ENCODE data around the gene PPP2R2C. TPM values are rescaled to one million over a fixed set of nuclear protein-coding genes. Genes with fewer than 3 reads are reported as not detected.

Gene PPP2R2C
- total RNA-seq, 1 donor = under 0.01 TPM

- Histone ChIP-seq H3K36me3 (ENCODE audit: insufficient read depth, low read length) (peaks cover 14% of the 10 kb centered on the region), H3K4me1 (ENCODE audit: insufficient read depth, low read length) (peaks cover 6% of the 10 kb centered on the region), H3K4me2 (ENCODE audit: insufficient read depth, low read length) (no peak overlapping the region), H3K9me3 (ENCODE audit: low read depth, low read length) (no peaks in the 10 kb centered on the region), H3K27me3 (ENCODE audit: insufficient read depth, low read length) (no peaks in the 10 kb centered on the region), H4K20me1 (ENCODE audit: insufficient read depth, low read length) (peaks cover 16% of the 10 kb centered on the region), H3K27ac (ENCODE audit: low read depth, low read length) (no peak overlapping the region), H3K79me2 (ENCODE audit: insufficient read depth, low read length) (no peaks in the 10 kb centered on the region), H2AFZ (ENCODE audit: low read length) (no peak overlapping the region), H3K4me3 (ENCODE audit: insufficient read depth, low read length) (no peak overlapping the region)
- TF ChIP-seq CTCF (IDR thresholded peaks at IDR 0.05; ENCODE audit: extremely low read depth, low read depth, low read length) = no peak
- DNase-seq (ENCODE audit: insufficient read length, low spot score, missing footprints) = no peak
Observed at GRCh38 chr4:6287017-6287788, 185.2 kb downstream of the PPP2R2C start.

- H3K4me3 ChIP-seq (ENCODE audit: insufficient read depth, low read length) = no peak overlapping the region
- peaks cover 3% of the 10 kb centered on the region for H3K36me3 ChIP-seq (ENCODE audit: insufficient read depth, low read length)
- no peak overlapping the region for H3K27ac ChIP-seq (ENCODE audit: low read depth, low read length)
- no peaks in the 10 kb centered on the region for H3K9me3 ChIP-seq (ENCODE audit: low read depth, low read length)
- H3K4me1 ChIP-seq (ENCODE audit: insufficient read depth, low read length) = peaks cover 16% of the 10 kb centered on the region
- no peaks in the 10 kb centered on the region for H3K27me3 ChIP-seq (ENCODE audit: insufficient read depth, low read length)
- peaks cover 51% of the 10 kb centered on the region for H4K20me1 ChIP-seq (ENCODE audit: insufficient read depth, low read length)
- no peak overlapping the region for H2AFZ ChIP-seq (ENCODE audit: low read length)
- H3K4me2 ChIP-seq (ENCODE audit: insufficient read depth, low read length) = no peak overlapping the region
- DNase-seq (ENCODE audit: insufficient read length, low spot score, missing footprints) = no peak
- TF ChIP-seq CTCF (IDR thresholded peaks at IDR 0.05; ENCODE audit: extremely low read depth, low read depth, low read length) = no peak
- no peaks in the 10 kb centered on the region for H3K79me2 ChIP-seq (ENCODE audit: insufficient read depth, low read length)
Observed at GRCh38 chr4:6283282-6283681, 189.1 kb downstream of the PPP2R2C start.

- Histone ChIP-seq H4K20me1 (ENCODE audit: insufficient read depth, low read length) (peaks cover 59% of the 10 kb centered on the region), H3K79me2 (ENCODE audit: insufficient read depth, low read length) (no peaks in the 10 kb centered on the region), H3K4me1 (ENCODE audit: insufficient read depth, low read length) (peaks cover 19% of the 10 kb centered on the region), H3K27ac (ENCODE audit: low read depth, low read length) (no peak overlapping the region), H3K36me3 (ENCODE audit: insufficient read depth, low read length) (peaks cover 3% of the 10 kb centered on the region), H3K4me3 (ENCODE audit: insufficient read depth, low read length) (no peak overlapping the region), H2AFZ (ENCODE audit: low read length) (no peak overlapping the region), H3K4me2 (ENCODE audit: insufficient read depth, low read length) (no peak overlapping the region), H3K9me3 (ENCODE audit: low read depth, low read length) (no peaks in the 10 kb centered on the region), H3K27me3 (ENCODE audit: insufficient read depth, low read length) (no peaks in the 10 kb centered on the region)
- peak; percentile 91 for DNase-seq (ENCODE audit: insufficient read length, low spot score, missing footprints)
- no peak for TF ChIP-seq CTCF (IDR thresholded peaks at IDR 0.05; ENCODE audit: extremely low read depth, low read depth, low read length)
Observed at GRCh38 chr4:6282314-6282771, 190.1 kb downstream of the PPP2R2C start.

DNA sequence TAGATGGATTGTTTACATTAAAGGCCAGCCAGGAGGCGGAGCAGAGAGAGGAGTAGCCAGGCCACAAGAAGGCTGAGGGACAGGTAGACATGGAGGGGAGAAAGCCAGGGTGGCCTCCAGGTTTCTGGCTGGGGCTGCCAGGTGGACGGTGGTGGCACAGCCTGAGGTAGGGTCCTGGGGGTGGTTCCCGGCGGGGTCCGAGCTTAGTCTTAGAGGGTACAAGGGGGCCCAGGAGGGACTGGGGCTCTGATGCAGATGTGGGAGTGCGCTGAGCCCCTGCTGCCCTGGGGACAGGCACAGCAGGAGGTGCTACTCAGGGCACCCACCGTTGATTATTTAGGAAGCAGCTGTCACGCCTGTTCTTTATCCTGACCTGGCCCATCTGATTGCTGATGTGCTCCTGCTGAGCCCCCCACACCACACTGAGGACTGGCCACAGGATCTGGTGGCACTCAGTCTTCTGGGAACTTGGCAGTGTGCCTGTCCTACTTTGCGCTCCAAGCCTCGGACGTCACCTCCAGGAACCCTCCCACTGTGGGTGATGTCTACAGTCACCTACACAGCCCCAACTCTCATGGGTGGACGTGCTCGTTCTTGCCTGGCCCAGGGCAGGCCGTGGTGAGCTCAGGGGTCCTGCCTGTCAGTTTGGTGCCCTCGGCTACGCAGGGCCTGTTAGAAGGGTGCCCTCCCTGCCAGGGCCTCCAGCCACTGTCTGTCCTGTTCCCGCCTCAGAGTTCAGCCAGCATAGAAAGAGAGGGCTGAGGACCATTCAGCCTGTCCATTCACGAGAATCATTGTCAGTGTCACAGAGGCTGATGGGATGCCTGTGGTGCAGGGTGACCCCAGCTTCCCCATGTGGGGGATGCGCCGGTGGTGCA, 190.7 kb downstream of the PPP2R2C start:
- no peak for DNase-seq (ENCODE audit: insufficient read length, low spot score, missing footprints)

More for the DNA sequence above, 190.7 kb downstream of the PPP2R2C start:
- TF ChIP-seq CTCF (IDR thresholded peaks at IDR 0.05; ENCODE audit: extremely low read depth, low read depth, low read length) = no peak
- Histone ChIP-seq H3K36me3 (ENCODE audit: insufficient read depth, low read length) (no peaks in the 10 kb centered on the region), H3K27ac (ENCODE audit: low read depth, low read length) (no peak overlapping the region), H3K4me3 (ENCODE audit: insufficient read depth, low read length) (no peak overlapping the region), H2AFZ (ENCODE audit: low read length) (no peak overlapping the region), H3K4me2 (ENCODE audit: insufficient read depth, low read length) (no peak overlapping the region), H3K27me3 (ENCODE audit: insufficient read depth, low read length) (no peaks in the 10 kb centered on the region), H3K79me2 (ENCODE audit: insufficient read depth, low read length) (peaks cover 4% of the 10 kb centered on the region), H3K4me1 (ENCODE audit: insufficient read depth, low read length) (peaks cover 19% of the 10 kb centered on the region), H3K9me3 (ENCODE audit: low read depth, low read length) (no peaks in the 10 kb centered on the region), H4K20me1 (ENCODE audit: insufficient read depth, low read length) (peaks cover 66% of the 10 kb centered on the region)

Measured in osteoblast (primary cell).